GM12878 (cell line): ENCODE data around the gene ZKSCAN2. TPM values are rescaled to one million over a fixed set of nuclear protein-coding genes. Genes with fewer than 3 reads are reported as not detected.

Source experiments
- ATAC-seq: fragments of 200-7000 bp; cut with Tn5 transposase; 3 replicates; pipeline ENCODE4 v1.9.1; 2020; ENCODE audit warnings: mild to moderate bottlenecking, moderate library complexity
- BruUV-seq: library from RNA; stranded (reverse); fragments of 400-500 nt; replicated peaks from 2 replicates; lab custom pipeline; 2021; lab: Mats Ljungman, UMichigan
- CTCF ChIA-PET: fragments of 300-600 bp; sonication (Branson Sonifier 250); formaldehyde crosslinking; extraction: SDS; loops from one replicate; lab custom pipeline; 2021; ENCODE audit warnings: inconsistent platforms; lab: Yijun Ruan, JAX
- POLR2A ChIA-PET: fragments of 350-600 bp; formaldehyde crosslinking; extraction: SDS; loops from one replicate; lab custom pipeline; 2021; ENCODE audit warnings: inconsistent platforms; lab: Charles Lee
- RAD21 ChIA-PET: fragments of 300-600 bp; sonication (Branson Sonifier 250); formaldehyde crosslinking; loops from one replicate; lab custom pipeline; 2023; ENCODE audit warnings: antibody characterized with exemption; ENCODE audit not compliant: unreplicated experiment; lab: Charles Lee
- SMC1A ChIA-PET: fragments of 300-600 bp; sonication (Branson Sonifier 250); formaldehyde crosslinking; loops from one replicate; lab custom pipeline; 2023; ENCODE audit not compliant: unreplicated experiment, uncharacterized antibody; lab: Charles Lee
- DNase-seq: peaks from one replicate; pipeline ENCODE4 v3.0.0-alpha.2; 2011; ENCODE audit warnings: low read depth, low spot score
- FAIRE-seq: peaks from 3 replicates; lab custom pipeline; 2011; peaks lifted over from hg19 to GRCh38; lab: Jason Lieb, UNC
- H2AFZ ChIP-seq: 2 replicates; pipeline ENCODE4 v1.6.0; 2011; ENCODE audit warnings: low read depth, low read length, control low read depth; ENCODE audit not compliant: control insufficient read depth
- H3K27ac ChIP-seq: 2 replicates; pipeline ENCODE4 v1.5.1; 2011; ENCODE audit warnings: control low read depth; ENCODE audit not compliant: control insufficient read depth, insufficient read depth
- H3K27me3 ChIP-seq, 2 experiments: replicated peaks in 1 of 2; 2 replicates each; pipeline versions ENCODE4 v1.6.0 to v1.6.1; 2011; ENCODE audit warnings: low read length in 1 of 2; ENCODE audit not compliant: control insufficient read depth in 2 of 2, insufficient read depth in 2 of 2
- H3K36me3 ChIP-seq, 2 experiments: 2 replicates each; pipeline ENCODE4 v1.5.1; 2011; ENCODE audit warnings: low read length in 1 of 2; ENCODE audit not compliant: control insufficient read depth in 2 of 2, insufficient read depth in 2 of 2
- H3K4me1 ChIP-seq: 2 replicates; pipeline ENCODE4 v1.6.1; 2011; ENCODE audit warnings: mild to moderate bottlenecking, low read length, moderate library complexity, mixed read lengths; ENCODE audit not compliant: control insufficient read depth, insufficient read depth
- H3K4me2 ChIP-seq: 2 replicates; pipeline ENCODE4 v1.6.0; 2011; ENCODE audit warnings: control low read depth; ENCODE audit not compliant: control insufficient read depth, insufficient read depth
- H3K4me3 ChIP-seq: fragments of 200-600 bp; sonication (generic); 2 replicates; pipeline ENCODE4 v1.5.1; 2016
- H3K79me2 ChIP-seq: 2 replicates; pipeline ENCODE4 v1.6.0; 2011; ENCODE audit warnings: low read length; ENCODE audit not compliant: control insufficient read depth, insufficient read depth
- H3K9ac ChIP-seq: 2 replicates; pipeline ENCODE4 v1.8.0; 2011; ENCODE audit warnings: low read length, control low read depth, mixed read lengths; ENCODE audit not compliant: control insufficient read depth, insufficient read depth
- H3K9me3 ChIP-seq: replicated peaks from 3 replicates; pipeline ENCODE4 v1.5.1; 2011; ENCODE audit warnings: mild to moderate bottlenecking, low read length; ENCODE audit not compliant: control insufficient read depth, insufficient read depth
- H4K20me1 ChIP-seq: 2 replicates; pipeline ENCODE4 v1.6.0; 2011; ENCODE audit not compliant: control insufficient read depth, insufficient read depth
- CEBPZ ChIP-seq: fragments of 150-350 bp; IDR thresholded peaks from 2 replicates; pipeline ENCODE4 v1.6.1; 2016; ENCODE audit warnings: low read depth, low read length
- CHD1 ChIP-seq: IDR thresholded peaks from 2 replicates; pipeline ENCODE4 v1.6.1; 2012; ENCODE audit warnings: low read depth, low read length, improper control_type of control experiment
- EED ChIP-seq: sonication (generic); IDR thresholded peaks from 2 replicates; pipeline ENCODE4 v1.6.1; 2016; ENCODE audit warnings: antibody characterized with exemption, low read depth
- ELK1 ChIP-seq: IDR thresholded peaks from 2 replicates; pipeline ENCODE4 v1.6.1; 2012; ENCODE audit warnings: low read depth, low read length, improper control_type of control experiment
- ETV6 ChIP-seq, 2 experiments: fragments of 450-650 bp in 1 of 2; IDR thresholded peaks in 1 of 2; conservative IDR thresholded peaks in 1 of 2; 2 replicates each; pipeline ENCODE4 v1.6.1; 2014; ENCODE audit warnings: antibody characterized with exemption in 1 of 2, borderline replicate concordance in 1 of 2, low read depth in 1 of 2, mild to moderate bottlenecking in 1 of 2, moderate library complexity in 1 of 2
- FOXM1 ChIP-seq: IDR thresholded peaks from 2 replicates; pipeline ENCODE4 v1.6.1; 2012; ENCODE audit warnings: low read depth, mild to moderate bottlenecking, inconsistent platforms, low read length, moderate library complexity
- HCFC1 ChIP-seq: fragments of 150-350 bp; IDR thresholded peaks from 2 replicates; pipeline ENCODE4 v1.6.1; 2014; ENCODE audit warnings: low read length
- IKZF2 ChIP-seq, 2 experiments: fragments of 450-650 bp; IDR thresholded peaks; 2 replicates each; pipeline ENCODE4 v1.6.1; 2017; ENCODE audit warnings: mild to moderate bottlenecking in 2 of 2, moderate library complexity in 2 of 2
- JUNB ChIP-seq: IDR thresholded peaks from 2 replicates; pipeline ENCODE4 v1.6.1; 2016; ENCODE audit warnings: antibody characterized with exemption, mild to moderate bottlenecking
- MTA3 ChIP-seq: IDR thresholded peaks from 2 replicates; pipeline ENCODE4 v1.6.1; 2012; ENCODE audit warnings: low read length, inconsistent platforms, borderline replicate concordance
- POLR2AphosphoS5 ChIP-seq: IDR thresholded peaks from 2 replicates; pipeline ENCODE4 v1.6.1; 2011; ENCODE audit warnings: mild to moderate bottlenecking, low read length, inconsistent platforms
- SP1 ChIP-seq: IDR thresholded peaks from one replicate; pipeline ENCODE4 v1.6.1; 2011; ENCODE audit warnings: low read depth, low read length
- SREBF2 ChIP-seq: IDR thresholded peaks from 2 replicates; pipeline ENCODE4 v1.6.1; 2012; ENCODE audit warnings: mild to moderate bottlenecking, low read length
- ZBTB40 ChIP-seq: fragments of 450-650 bp; IDR thresholded peaks from 2 replicates; pipeline ENCODE4 v1.6.1; 2016; ENCODE audit warnings: mild to moderate bottlenecking, moderate library complexity, borderline replicate concordance
- ZNF24 ChIP-seq: fragments of 450-650 bp; IDR thresholded peaks from 2 replicates; pipeline ENCODE4 v1.6.1; 2017; ENCODE audit warnings: antibody characterized with exemption, mild to moderate bottlenecking
- WGBS: methylation state at CpG from one replicate; pipeline ENCODE4 v1.1.6; 2016; ENCODE audit warnings: low lambda C conversion rate; ENCODE audit not compliant: insufficient replicate concordance, insufficient coverage; ENCODE audit errors: missing lambda C conversion rate; 5-methylcytosine and 5-hydroxymethylcytosine counted together
- in situ Hi-C: fragments of 300-500 bp; cut with MboI; formaldehyde crosslinking; loops from 9 replicates; pipeline ENCODE4 v1.14.3; 2018; ENCODE audit warnings: mixed read lengths
- intact Hi-C: fragments of 100-400 bp; cut with micrococcal nuclease; formaldehyde crosslinking; loops from one replicate; pipeline ENCODE4 v1.14.2; 2022; ENCODE audit not compliant: unreplicated experiment
- polyA plus RNA-seq, 11 experiments: library from polyadenylated mRNA; depleted of rRNA in 4 of 11; unstranded in 6 of 11; stranded (reverse) in 5 of 11; fragments of >200 nt; fragmentation: Nextera tagmentation in 4 of 11; fragmentation: Illumina TruSeq in 1 of 11; extraction: Ambion mirVana in 4 of 11; extraction: Trizol in 1 of 11; gene quantifications; 1 replicate in 1 of 11; 2 replicates in 10 of 11; pipeline versions ENCODE4 v1.2.1 to v1.2.3, GENCODE V29; 2011 to 2016; ENCODE audit warnings: inconsistent platforms in 2 of 11, missing spikeins in 2 of 11, low read depth in 1 of 11
- total RNA-seq, 4 experiments: library from RNA; depleted of rRNA in 3 of 4; stranded (reverse); fragments of >200 nt in 3 of 4; fragmentation: Illumina TruSeq in 1 of 4; extraction: Trizol in 1 of 4; gene quantifications; 2 replicates each; pipeline versions ENCODE4 v1.2.1 to v1.2.3, GENCODE V29; 2013 to 2021

The ZKSCAN2 gene
- total and polyA plus RNA-seq, 10 of the 15 experiments (the other 5 are each of a cell fraction or from before 2014, with no cell fraction given), result 0.75 to 6.6 (median 2.9) TPM

- POLR2A ChIA-PET, result interaction anchor here (0.6 kb wide), 1 partner anchor 29 kb away, joined by 3 read pairs; no protein-coding TSS in a partner anchor
- DNase-seq, result no peak
- TF ChIP-seq ZNF24 (no peak), MTA3 (no peak), SP1 (no peak), CHD1 (no peak), ETV6 (conservative IDR thresholded peaks at IDR 0.05 in 1 of 2, IDR thresholded peaks at IDR 0.05 in 1 of 2; ENCODE audit: borderline replicate concordance in 1 of 2, low read depth in 1 of 2) (no peak), IKZF2 (IDR thresholded peaks at IDR 0.05) (no peak), ZBTB40 (no peak), JUNB (no peak), ELK1 (no peak), FOXM1 (no peak), POLR2AphosphoS5 (no peak), SREBF2 (no peak), HCFC1 (no peak), CEBPZ (no peak), EED (no peak)
Measured at GRCh38 chr16:25194273-25194878, 63.3 kb downstream of the ZKSCAN2 start.

More at GRCh38 chr16:25194273-25194878, 63.3 kb downstream of the ZKSCAN2 start:
- BruUV-seq, result no TSS peak
- 68% methylated on average over 7 of the region's 7 CpGs for WGBS
- Histone ChIP-seq H3K4me3 (no peak overlapping the region), H3K4me2 (no peak overlapping the region), H3K27me3 (no peaks in the 10 kb centered on the region), H3K27ac (no peak overlapping the region), H3K9ac (no peak overlapping the region), H3K79me2 (no peaks in the 10 kb centered on the region), H4K20me1 (no peaks in the 10 kb centered on the region), H2AFZ (no peak overlapping the region), H3K9me3 (no peaks in the 10 kb centered on the region), H3K36me3 (no peaks in the 10 kb centered on the region), H3K4me1 (no peaks in the 10 kb centered on the region)
- intact Hi-C loops, result no loop called here
- ChIA-PET RAD21 (no interaction called here), SMC1A (no interaction called here), CTCF (interaction anchor here (1.0 kb wide), 1 partner anchor 31 kb away, joined by 5 read pairs; no protein-coding TSS in a partner anchor)
- in situ Hi-C loops, result no loop called here
- ATAC-seq, result no peak
- FAIRE-seq, result no peak
